H1 (cell line): ENCODE results near the gene DACH2. TPM values are rescaled to one million over a fixed set of nuclear protein-coding genes. Genes with fewer than 3 reads are reported as not detected.

ENCODE experiments used
- BACH1 ChIP-seq: IDR thresholded peaks from 2 replicates; pipeline ENCODE4 v1.6.1; 2012; ENCODE audit warnings: low read length, improper control_type of control experiment
- BRCA1 ChIP-seq: IDR thresholded peaks from 2 replicates; pipeline ENCODE4 v1.6.1; 2012; ENCODE audit warnings: low read depth, low read length, improper control_type of control experiment
- CTBP2 ChIP-seq: IDR thresholded peaks from 2 replicates; pipeline ENCODE4 v1.7.0; 2011; ENCODE audit warnings: borderline replicate concordance, mild to moderate bottlenecking, moderate library complexity, mixed read lengths, low read length; ENCODE audit not compliant: insufficient read depth, insufficient read length
- EGR1 ChIP-seq: IDR thresholded peaks from 2 replicates; pipeline ENCODE4 v1.6.1; 2011; ENCODE audit warnings: low read depth, low read length, borderline replicate concordance
- EZH2 ChIP-seq: fragments of 200-600 bp; sonication (generic); IDR thresholded peaks from 2 replicates; pipeline ENCODE4 v1.7.1; 2012; ENCODE audit warnings: low read depth, mild to moderate bottlenecking, moderate library complexity, low read length, inconsistent platforms; ENCODE audit not compliant: severe bottlenecking
- GABPA ChIP-seq: IDR thresholded peaks from 2 replicates; pipeline ENCODE4 v1.6.1; 2011; ENCODE audit warnings: mild to moderate bottlenecking, low read length, moderate library complexity, borderline replicate concordance; ENCODE audit not compliant: insufficient read depth
- HDAC2 ChIP-seq, 2 experiments: fragments of 300-600 bp in 1 of 2; sonication (generic) in 1 of 2; IDR thresholded peaks; 2 replicates each; pipeline ENCODE4 v1.6.1; 2011 to 2012; ENCODE audit warnings: low read depth in 2 of 2, low read length in 2 of 2, mild to moderate bottlenecking in 2 of 2, moderate library complexity in 2 of 2, borderline replicate concordance in 1 of 2, inconsistent platforms in 1 of 2
- SIX5 ChIP-seq: IDR thresholded peaks from 2 replicates; pipeline ENCODE4 v1.6.1; 2011; ENCODE audit warnings: mild to moderate bottlenecking, low read depth, low read length
- polyA plus RNA-seq, 7 experiments: library from polyadenylated mRNA; depleted of rRNA in 3 of 7; stranded (reverse) in 5 of 7; unstranded in 2 of 7; fragments of >200 nt in 5 of 7; fragments of 200-250 nt in 2 of 7; gene quantifications; 1 replicate in 5 of 7; 2 replicates in 1 of 7; 4 replicates in 1 of 7; pipeline versions ENCODE4 v1.2.1 to v1.2.3, GENCODE V29; 2011 to 2013; ENCODE audit warnings: missing spikeins in 2 of 7, mixed read lengths in 2 of 7
- total RNA-seq: library from RNA; stranded (reverse); fragmentation: NEBNext Ultra II Directional; extraction: Animal tissue kit (Norgen Biotek cat#: 25700); gene quantifications from 2 replicates; pipeline ENCODE4 v1.2.1, GENCODE V29; 2021

Gene DACH2
- total and polyA plus RNA-seq, 2 of the 8 experiments (the other 6 are each of a cell fraction or from before 2014, with no cell fraction given) = 1.0 to 1.8 TPM

DNA sequence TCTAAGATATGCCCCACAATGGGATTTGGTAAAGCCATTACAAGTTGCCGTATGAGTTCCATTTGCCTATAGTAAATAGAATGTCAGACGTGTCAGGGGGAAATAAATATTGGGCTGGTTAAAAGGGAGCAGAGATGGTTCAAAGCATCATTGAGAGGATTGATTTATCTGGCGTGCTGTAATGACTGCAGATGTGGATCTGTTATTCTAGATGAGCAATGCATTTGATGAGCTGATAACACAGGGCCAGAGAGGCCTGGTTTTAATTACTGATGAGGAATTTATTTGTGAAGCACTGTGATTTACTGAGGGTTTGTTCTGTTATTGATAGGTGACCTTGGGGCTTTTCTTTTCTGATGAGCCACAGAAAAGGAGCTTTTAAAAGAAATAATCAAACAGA, 62.5 kb downstream of the DACH2 start (continued):
- no peak for TF ChIP-seq EZH2
- no peak for TF ChIP-seq BRCA1
- TF ChIP-seq SIX5 = no peak
- no peak for TF ChIP-seq EGR1
- no peak for TF ChIP-seq GABPA
- TF ChIP-seq HDAC2 (IDR thresholded peaks at IDR 0.05; ENCODE audit: borderline replicate concordance in 1 of 2, low read depth in 2 of 2, low read length in 2 of 2) = no peak
- TF ChIP-seq CTBP2 = no peak
- TF ChIP-seq BACH1 = no peak
